ENCODE data around the gene SLC6A9.

Gene SLC6A9

GRCh38 chr1:44010935-44011471 lies 20.3 kb downstream of the SLC6A9 start:
- in situ Hi-C loops (cut with HindIII; ENCODE audit: low sequenced_read_pairs): no loop called here

GRCh38 chr1:44008259-44008658 lies 23.0 kb downstream of the SLC6A9 start:
- in situ Hi-C loops (cut with HindIII; ENCODE audit: low sequenced_read_pairs): no loop called here

- in situ Hi-C loops (cut with HindIII; ENCODE audit: low sequenced_read_pairs): no loop called here
Measured at GRCh38 chr1:44002606-44003157, 28.6 kb downstream of the SLC6A9 start.

- in situ Hi-C loops (cut with HindIII; ENCODE audit: low sequenced_read_pairs): no loop called here
Measured at GRCh38 chr1:44002165-44002564, 29.1 kb downstream of the SLC6A9 start.

GRCh38 chr1:44000122-44000665 lies 31.1 kb downstream of the SLC6A9 start:
- in situ Hi-C loops (cut with HindIII; ENCODE audit: low sequenced_read_pairs): no loop called here

- in situ Hi-C loops (cut with HindIII; ENCODE audit: low sequenced_read_pairs): no loop called here
Measured at GRCh38 chr1:43999455-43999854, 31.8 kb downstream of the SLC6A9 start.

GRCh38 chr1:43998000-43998378 lies 33.3 kb downstream of the SLC6A9 start:
- in situ Hi-C loops (cut with HindIII; ENCODE audit: low sequenced_read_pairs): no loop called here

- in situ Hi-C loops (cut with HindIII; ENCODE audit: low sequenced_read_pairs): no loop called here
Measured at GRCh38 chr1:43997295-43997999, 33.8 kb downstream of the SLC6A9 start.

- in situ Hi-C loops (cut with HindIII; ENCODE audit: low sequenced_read_pairs): no loop called here
Measured at GRCh38 chr1:43996733-43997115, 34.5 kb downstream of the SLC6A9 start.

- in situ Hi-C loops (cut with HindIII; ENCODE audit: low sequenced_read_pairs): no loop called here
Measured at GRCh38 chr1:43995984-43996732, 35.1 kb downstream of the SLC6A9 start.

- in situ Hi-C loops (cut with HindIII; ENCODE audit: low sequenced_read_pairs): no loop called here
Measured at GRCh38 chr1:43994794-43995790, 36.2 kb downstream of the SLC6A9 start.

- in situ Hi-C loops (cut with HindIII; ENCODE audit: low sequenced_read_pairs): no loop called here
Measured at GRCh38 chr1:43994071-43994470, 37.2 kb downstream of the SLC6A9 start.

GRCh38 chr1:43993206-43993914 lies 37.9 kb downstream of the SLC6A9 start:
- in situ Hi-C loops (cut with HindIII; ENCODE audit: low sequenced_read_pairs): no loop called here

- in situ Hi-C loops (cut with HindIII; ENCODE audit: low sequenced_read_pairs): no loop called here
Measured at GRCh38 chr1:43992232-43992995, 38.8 kb downstream of the SLC6A9 start.

GRCh38 chr1:43991476-43992231 lies 39.6 kb downstream of the SLC6A9 start, which contains the start of gene CCDC24:
Gene CCDC24 (plus strand): TSS chr1:43991599. CDS start chr1:43991879, 280 bp downstream.
- in situ Hi-C loops (cut with HindIII; ENCODE audit: low sequenced_read_pairs): no loop called here

- in situ Hi-C loops (cut with HindIII; ENCODE audit: low sequenced_read_pairs): no loop called here
Measured at GRCh38 chr1:43991200-43991475, 40.1 kb downstream of the SLC6A9 start.

GRCh38 chr1:43990271-43991199 lies 40.7 kb downstream of the SLC6A9 start:
- in situ Hi-C loops (cut with HindIII; ENCODE audit: low sequenced_read_pairs): no loop called here
